Glomerular visceral epithelial cell (primary cell): ENCODE measurements around the gene DTNBP1.
"Not testable (repeated sequence)": the region's sequence is repeated elsewhere in the genome, so short reads cannot be mapped to it uniquely, and the experiment has no call there.

Experiments
- DNase-seq: peaks from one replicate; pipeline ENCODE4 v3.0.0-alpha.2; 2016; ENCODE audit errors: extremely low spot score

Gene DTNBP1

GRCh38 chr6:15556711-15557110 is 106.1 kb downstream of the DTNBP1 start:
- no peak for DNase-seq

- DNase-seq = no peak
Observed at GRCh38 chr6:15555101-15556038, 107.5 kb downstream of the DTNBP1 start.

DNA sequence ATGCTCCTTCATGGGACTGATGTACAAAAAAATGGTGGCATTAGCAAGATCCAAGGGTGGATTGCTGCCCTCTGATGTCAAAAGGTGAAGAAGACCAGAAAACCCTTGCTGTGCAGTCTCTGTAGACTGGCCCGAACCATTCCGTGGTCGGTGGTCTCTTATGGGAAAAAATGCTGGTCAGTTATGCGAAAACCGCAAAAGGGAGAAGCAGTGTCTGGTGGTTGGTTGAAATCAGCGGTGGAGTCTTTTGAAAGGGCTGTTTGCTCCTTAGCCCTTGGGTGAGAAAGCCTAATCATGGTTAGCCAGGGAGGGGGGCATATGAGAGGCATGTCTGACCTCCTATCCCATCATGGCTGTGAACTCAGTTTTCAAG is 108.1 kb downstream of the DTNBP1 start:
- no peak for DNase-seq

DNA sequence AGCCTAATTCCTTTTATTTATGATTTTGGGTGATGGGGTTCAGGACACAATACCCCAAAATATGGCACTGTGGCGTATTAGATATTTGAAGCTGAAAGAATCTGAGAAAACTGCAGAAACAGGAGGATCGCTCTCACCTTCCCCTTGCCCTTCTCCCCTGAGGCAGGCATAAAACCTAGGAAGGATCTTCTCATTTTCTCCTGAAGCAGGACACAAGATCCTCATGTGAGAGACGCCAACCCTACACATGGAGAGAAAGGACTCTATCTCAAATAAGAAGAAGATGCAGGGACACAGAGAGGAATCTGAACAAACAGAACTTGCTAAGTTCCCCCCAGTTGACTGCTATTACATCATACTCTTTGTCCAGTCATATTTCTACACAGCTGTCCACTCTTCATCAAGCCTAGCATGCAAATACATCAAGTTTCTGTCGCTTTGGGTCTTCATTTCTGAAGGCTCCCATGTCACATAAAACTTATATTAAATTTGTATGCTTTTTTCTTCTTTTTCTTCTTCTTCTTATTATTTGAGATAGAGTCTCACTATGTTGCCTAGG is 109.0 kb downstream of the DTNBP1 start:
- DNase-seq = no peak

- DNase-seq = no peak
Observed at GRCh38 chr6:15553031-15553430, 109.8 kb downstream of the DTNBP1 start.

DNA sequence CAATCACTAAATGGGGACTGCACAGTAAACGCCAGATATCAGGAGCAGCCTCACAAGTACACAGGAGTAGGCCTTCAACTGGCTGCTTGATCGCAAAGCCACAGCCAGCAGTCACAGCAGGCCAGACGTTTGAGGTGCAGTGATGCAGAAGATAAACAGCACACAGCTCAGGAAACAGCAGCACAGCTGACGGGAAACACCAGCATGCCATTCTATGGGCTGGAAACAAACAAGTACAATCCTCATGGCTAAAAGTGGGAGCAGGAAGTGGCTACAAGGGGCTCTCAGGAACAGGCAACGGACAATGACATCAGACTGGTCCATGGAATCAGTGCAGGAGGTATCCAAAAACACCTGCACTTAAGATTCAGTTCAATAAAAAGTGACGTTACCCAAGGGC is 111.0 kb downstream of the DTNBP1 start:
- peak; percentile 53 for DNase-seq

DNA sequence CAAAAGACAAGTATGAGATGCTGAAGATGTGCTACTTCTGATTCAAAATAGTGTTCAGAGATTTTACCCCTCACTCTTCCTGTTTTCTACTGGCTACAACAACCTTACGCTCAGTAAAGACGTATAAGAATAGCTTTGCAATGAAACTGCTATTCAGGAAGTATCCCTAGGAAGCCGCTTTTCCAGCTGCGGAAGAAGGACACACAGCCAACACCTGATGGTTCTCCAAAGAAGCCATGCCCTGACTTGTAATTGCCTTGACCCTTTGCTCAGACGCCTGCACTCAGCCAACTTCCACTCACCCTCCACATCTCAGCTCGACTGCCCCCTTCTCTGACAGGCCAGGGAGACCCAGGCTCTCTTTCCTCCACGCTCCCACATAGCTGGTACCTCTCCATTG is 111.6 kb downstream of the DTNBP1 start:
- no peak for DNase-seq

GRCh38 chr6:15550546-15551123 is 112.2 kb downstream of the DTNBP1 start:
- no peak for DNase-seq

DNA sequence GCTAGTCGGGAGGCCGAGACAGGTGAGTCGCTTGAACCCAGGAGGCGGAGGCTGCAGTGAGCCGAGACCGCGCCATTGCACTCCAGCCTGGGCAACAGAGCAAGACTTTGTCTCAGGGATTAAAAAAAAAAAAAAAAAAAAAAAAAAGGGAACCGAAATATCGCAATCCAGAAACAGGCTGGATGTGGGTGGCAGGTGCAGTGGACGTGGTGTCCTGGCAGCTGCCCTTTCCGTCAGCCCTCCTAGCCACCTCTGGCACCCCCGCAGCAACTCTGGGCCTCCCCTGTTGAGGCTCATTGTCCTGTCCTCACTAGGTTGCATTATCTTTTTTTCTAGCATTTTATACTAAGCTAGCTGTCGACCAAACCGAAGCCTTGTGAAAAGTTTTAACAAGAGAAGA is 113.5 kb downstream of the DTNBP1 start:
- no peak for DNase-seq

GRCh38 chr6:15547400-15547799 is 115.4 kb downstream of the DTNBP1 start:
- DNase-seq = no peak

DNA sequence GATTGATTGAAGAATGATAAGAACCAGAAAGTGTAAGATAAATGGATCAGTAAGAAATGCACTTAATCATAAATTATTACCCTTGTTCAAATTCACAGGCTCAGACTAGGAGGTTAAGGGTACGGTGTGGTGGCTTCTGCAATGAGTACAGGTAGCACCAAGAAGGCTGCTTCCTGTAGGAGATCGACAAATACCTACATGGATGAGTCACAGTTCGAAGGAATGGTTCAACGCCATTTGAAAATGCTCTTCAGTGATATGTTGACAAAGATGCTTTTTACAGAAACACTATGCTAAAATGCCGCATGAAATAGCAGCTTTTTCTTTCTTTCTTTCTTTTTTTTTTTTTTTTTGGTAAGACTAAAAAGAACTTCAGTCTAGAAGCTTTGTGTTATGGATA is 116.2 kb downstream of the DTNBP1 start:
- DNase-seq = no peak

GRCh38 chr6:15544321-15544900 is 118.4 kb downstream of the DTNBP1 start:
- DNase-seq = no peak

DNA sequence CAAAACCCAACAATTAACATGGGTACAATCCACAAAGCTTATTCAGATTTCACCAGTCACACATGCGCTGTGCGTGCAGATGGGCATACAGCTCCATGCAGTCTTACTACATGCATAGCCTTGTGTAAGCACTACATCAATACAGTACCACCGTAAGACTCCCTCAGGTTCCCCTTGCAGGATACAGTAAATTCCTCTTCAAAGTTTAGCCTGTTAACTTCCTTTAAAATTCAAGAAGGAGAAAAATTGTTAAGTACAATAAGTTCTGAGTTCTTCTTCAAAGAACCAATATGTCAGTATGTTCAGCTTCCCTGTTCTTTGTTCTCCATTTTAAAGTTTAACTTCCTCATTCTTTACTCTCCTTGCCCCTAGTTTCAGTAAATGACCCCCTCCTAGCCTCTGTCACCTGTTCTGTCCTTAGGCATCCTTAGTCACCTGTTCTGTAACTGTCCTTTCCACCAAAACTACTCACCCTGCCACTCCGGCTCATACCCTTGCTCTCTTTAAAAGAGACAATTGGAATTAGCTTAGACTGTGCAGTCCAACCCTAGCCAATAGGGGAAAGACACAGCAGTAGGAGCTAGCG is 119.4 kb downstream of the DTNBP1 start:
- not testable (repeated sequence) for DNase-seq

DNA sequence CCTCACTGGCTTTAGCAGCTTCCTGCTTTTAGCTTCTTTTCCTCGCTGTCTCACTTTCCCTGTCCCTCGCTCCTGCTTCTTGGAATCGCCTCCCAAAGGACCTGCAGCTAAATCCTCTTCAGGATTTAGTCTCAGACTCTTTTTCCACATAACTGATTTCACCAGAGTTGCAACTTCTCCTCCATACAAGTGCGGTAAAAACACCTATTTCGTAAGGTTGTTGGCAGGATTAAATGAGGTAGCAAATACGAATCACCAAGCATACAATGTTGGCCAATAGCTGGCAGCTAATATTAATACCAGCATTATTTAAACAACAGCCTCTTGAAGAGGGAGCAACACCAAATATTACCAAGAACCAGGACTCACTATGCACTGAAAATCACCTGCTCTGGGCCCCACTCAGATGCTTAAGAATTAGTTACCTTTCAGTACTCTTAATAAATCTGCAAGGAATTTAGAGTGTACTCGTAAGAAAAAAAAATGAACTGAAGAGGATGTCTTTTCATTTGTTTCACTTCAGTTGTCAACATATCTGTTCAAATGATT is 123.0 kb downstream of the DTNBP1 start:
- peak; percentile 26 for DNase-seq

DNA sequence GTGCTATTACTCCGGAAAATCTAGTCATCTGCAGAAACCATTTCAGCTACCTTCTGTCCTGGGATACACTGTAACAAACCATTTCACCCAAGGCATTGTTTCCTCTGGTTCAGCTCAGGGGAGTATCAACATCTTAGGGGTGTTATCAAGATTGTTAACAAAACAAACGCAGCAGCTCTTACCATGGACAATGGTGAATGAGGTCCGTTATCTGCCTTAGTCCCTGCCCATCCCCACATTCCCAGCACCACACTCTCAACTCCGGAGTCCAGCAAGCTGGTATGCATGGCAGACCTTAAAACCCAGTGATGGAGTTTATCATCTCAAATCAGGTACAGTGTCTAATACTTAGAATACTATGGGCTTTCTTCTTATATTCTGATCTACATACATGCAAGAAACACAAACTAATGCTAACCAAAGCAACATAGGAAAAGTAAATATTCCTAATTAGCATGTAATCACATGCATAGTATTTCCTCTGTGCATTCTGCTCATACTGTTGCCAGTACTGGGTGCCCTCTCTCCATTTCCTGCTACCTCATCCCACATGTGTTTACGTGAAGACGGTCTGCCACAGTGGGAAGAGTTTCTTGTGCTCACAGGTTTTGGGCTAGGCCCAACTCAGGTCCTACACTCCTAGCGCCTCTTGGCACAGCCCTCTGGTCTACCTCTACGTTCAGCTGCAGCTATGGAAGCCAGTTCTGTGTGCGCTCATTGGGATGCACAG is 123.9 kb downstream of the DTNBP1 start:
- DNase-seq = no peak

- no peak for DNase-seq
Observed at GRCh38 chr6:15538106-15538505, 124.7 kb downstream of the DTNBP1 start.

- no peak for DNase-seq
Observed at GRCh38 chr6:15536198-15536955, 126.5 kb downstream of the DTNBP1 start.

DNA sequence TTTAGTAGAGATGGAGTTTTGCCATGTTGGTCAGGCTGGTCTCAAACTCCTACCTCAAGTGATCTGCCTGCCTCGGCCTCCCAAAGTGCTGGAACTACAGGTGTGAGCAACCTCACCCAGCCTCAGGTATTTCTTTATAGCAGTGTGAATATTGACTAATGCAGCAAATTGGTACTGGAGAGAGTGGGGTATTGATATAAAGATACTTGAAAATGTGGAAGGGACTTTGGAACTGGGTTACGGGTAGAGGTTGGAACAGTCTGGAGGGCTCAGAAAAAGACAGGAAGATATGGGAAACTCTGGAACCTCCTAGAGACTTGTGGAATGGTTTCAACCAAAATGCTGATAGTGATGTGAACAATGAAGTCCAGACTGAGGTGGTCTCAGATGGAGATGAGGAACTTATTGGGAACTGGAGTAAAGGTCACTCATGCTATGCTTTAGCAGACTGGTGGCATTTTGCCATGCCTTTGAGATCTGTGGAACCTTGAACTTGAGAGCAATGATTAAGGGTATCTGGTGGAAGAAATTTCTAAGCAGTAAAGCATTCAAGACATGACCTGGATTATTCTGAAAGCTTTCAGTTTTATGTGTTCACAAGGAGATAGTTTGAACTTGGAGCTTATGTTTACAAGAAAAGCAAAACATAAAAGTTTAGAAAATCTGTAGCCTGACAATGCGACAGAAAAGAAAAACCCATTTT is 127.2 kb downstream of the DTNBP1 start:
- no peak for DNase-seq

GRCh38 chr6:15534974-15535373 is 127.9 kb downstream of the DTNBP1 start:
- no peak for DNase-seq
